GM18907 (cell line): ENCODE data around the gene MYL5.
"Not testable (repeated sequence)": the region's sequence is repeated elsewhere in the genome, so short reads cannot be mapped to it uniquely, and the experiment has no call there.

Source experiments
- ATAC-seq: cut with Tn5 transposase; IDR thresholded peaks from one replicate; pipeline ENCODE4 v1.9.1; 2021; ENCODE audit warnings: mild to moderate bottlenecking, moderate library complexity; ENCODE audit not compliant: unreplicated experiment

The MYL5 gene, protein sequence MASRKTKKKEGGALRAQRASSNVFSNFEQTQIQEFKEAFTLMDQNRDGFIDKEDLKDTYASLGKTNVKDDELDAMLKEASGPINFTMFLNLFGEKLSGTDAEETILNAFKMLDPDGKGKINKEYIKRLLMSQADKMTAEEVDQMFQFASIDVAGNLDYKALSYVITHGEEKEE

DNA sequence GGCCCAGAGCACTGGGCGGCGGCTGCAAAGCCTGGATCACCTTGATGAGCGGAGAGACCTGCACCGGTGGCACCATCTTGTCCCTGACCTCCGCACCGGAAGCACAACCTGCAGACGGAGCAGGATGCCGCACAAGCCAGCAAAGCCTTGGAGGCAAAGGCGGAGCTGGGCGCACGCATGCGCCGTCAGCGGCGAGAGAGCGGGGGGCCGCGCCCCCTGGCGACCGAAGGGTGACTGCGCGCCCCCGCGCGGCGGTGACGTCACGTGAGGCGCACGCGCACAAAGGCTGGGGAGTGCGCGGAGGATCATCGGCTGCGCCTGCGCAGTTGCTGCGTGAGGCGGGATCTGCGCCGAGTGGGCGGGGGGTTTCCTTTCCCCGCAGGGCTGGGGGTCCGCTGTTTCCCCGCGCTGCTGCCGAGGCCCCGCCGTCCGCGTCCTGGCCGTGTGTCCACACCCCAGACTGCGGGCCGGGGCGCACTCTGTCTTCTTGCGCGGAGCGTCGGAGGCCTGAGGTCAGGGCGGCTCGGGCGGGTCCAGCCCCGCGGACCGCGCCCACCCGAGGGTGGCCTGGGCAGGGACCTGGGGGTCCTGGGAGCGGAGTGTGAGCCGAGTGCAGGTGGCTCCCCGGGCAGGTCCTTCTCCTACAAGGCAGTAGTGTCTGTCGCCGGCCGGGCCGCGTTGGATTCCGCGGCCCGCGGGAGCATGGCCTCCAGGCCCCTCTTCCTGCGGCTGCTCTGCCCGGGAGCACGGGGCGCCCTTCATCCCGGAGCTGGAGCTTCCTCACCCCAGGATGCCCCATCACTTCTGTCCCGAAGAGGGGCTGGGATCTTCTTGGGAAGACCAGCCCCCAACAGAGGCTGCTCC is at the start of gene MYL5, which contains the start of gene ATP5ME:
MYL5 (plus strand) TSS at position 371 of the 864 bp plus-strand sequence. CDS start 3,485 bp downstream, outside the sequence.
ATP5ME (minus strand) TSS at position 105 of the 864 bp plus-strand sequence; CDS start at position 76, 29 bp downstream.
- peak; percentile 79 for ATAC-seq

DNA sequence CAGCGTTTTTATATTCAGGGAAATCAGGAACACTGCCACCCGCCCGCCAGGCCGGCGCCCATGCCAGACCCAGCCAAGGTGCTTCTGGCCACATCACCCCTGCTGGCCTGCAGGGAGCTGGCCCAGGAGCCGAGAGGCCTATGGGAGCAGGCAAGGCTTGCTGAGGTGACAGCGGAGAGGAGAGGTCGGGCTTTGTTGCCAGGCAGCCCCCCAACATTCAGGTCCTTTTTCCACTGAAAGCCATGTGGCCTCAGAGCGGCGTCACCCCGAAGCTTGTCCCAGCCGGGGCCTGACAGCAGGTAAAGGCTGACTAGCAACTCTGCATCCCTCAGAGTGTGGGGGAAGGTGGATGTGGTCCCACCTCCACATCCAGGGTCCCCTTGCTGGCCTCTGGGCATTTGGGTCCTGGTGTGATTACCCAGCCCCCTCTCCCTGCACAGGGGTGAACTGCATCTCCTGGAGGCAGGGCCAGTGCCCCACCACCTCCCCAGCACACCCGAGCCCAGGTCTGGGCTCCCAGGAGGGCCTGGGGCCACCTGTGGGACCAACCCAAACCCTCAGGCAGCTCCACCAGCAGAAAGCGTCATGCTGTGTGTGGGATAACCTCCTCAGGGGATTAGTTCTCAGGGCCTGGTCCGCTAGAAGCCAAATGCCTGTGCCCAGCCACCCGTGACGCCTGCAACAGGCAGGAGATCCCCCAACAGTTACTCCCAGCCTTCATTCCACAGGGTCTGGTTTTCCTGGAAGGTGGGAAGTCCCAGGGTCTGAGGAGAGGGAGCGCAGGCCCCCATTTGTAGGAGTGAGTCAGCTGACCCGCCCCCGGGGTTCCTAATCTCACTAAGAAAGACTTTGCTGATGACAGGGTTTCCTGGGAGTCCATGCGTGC is 49.4 kb upstream of the MYL5 start, which contains the start of gene PDE6B:
PDE6B (plus strand) TSS at position 869 of the 886 bp plus-strand sequence. CDS start 54 bp downstream, outside the sequence.
- no peak for ATAC-seq

DNA sequence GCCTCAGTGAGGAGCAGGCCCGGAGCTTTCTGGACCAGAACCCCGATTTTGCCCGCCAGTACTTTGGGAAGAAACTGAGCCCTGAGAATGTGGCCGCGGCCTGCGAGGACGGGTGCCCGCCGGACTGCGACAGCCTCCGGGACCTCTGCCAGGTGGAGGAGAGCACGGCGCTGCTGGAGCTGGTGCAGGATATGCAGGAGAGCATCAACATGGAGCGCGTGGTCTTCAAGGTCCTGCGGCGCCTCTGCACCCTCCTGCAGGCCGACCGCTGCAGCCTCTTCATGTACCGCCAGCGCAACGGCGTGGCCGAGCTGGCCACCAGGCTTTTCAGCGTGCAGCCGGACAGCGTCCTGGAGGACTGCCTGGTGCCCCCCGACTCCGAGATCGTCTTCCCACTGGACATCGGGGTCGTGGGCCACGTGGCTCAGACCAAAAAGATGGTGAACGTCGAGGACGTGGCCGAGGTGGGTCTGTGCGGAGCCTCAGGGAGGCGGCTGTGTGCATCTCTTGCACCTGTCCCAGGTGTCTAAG is 48.6 kb upstream of the MYL5 start:
- no peak for ATAC-seq

DNA sequence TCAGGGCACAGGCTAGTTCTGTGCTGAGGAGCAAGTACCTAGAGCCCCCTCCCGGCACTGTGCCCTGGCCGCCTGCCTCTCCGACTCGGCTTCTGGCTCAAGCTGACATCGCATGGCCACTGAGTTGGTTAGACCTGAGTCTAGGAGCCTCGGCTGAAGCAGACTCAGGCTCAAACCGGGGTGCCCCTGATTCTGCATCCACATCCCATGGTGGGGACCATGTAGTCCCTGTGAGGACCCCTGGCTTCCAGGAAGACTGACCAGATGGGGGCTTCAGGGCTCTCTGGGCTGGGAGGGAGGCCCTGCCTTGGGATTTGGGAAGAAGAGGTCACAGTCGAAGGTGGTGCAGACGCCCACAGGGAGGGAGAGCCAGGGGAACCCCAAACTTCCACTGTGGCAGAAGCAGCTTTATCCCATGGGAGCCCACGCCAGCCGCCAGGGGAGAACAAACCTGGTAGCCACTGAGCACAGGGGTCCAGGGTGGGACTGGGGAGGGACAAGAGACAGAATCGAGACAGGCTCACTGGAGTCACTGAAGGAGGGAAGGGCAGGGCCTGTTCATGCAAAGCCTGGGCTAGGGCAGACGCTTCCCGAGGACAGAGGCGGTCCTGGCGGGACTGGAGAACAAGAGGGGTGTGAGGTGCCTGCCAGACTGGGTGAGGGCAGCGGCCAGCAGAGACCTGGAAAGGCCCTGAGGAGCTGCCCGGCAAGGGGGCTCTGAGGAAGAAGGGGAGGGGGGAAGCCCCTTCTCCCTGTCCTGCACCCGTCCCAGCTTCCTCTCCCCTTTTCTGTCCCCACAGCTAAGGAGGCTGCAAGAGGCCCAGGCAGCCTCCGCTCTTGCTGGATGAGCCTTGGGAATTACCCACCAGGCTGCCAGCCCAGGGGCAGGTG is 47.9 kb upstream of the MYL5 start:
- no peak for ATAC-seq

DNA sequence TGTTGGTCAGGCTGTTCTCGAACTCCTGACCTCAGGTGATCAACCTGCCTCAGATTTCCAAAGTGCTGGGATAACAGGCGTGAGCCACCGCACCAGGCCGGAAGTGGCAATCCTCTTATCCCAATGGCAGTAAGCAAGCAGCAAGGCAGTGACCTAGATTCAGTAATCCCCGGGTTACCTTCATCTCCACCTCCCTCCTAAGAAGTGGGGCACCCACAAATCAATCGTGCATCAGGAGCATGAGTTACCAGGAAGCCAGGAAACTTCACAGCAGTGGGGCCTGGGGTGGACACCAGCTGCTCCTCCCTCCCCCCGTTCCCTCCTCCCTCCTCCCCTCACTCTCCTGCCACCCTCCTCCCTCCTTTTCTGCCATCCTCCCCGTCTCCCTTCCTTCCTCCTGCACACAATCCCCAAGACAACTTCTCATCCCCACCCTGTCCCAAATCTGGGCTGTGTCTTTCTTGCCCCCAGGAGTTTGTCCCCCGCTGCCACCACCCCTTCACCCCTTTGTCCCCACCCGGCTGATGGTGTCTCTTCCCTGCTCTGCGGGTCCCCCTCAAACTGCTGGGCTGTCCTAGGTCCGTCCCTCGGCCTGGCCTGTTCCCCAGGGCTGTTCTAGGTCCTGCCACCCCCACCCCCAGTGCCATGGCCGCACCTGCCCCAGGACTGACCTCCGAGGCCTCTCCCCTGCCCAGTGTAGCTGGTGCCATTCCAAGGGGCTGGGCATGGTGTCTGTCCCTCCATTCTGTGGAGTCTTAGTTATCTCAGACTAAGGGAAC is 46.8 kb upstream of the MYL5 start:
- ATAC-seq: no peak

DNA sequence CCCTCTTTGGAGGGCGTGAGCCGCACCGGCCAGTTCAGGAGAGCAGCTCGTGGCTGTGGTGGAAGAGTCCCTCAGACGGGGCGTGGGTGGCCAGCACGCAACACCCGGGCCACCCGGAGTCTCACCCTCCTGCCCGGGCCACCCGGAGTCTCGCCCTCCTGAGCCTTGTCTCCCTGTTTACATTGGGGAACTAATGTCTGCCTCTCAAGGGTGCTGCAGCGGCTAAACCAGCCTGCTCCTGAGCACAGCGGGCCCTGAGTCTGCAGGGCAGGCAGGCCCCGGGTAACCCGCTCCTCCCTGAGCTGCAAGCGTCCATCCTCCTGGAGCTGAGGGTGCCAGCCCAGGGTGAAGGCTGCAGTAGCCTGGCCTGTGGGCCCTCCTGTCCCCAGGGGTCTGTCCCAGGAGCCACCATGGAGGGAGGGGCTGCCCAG is 46.0 kb upstream of the MYL5 start:
- ATAC-seq: no peak

DNA sequence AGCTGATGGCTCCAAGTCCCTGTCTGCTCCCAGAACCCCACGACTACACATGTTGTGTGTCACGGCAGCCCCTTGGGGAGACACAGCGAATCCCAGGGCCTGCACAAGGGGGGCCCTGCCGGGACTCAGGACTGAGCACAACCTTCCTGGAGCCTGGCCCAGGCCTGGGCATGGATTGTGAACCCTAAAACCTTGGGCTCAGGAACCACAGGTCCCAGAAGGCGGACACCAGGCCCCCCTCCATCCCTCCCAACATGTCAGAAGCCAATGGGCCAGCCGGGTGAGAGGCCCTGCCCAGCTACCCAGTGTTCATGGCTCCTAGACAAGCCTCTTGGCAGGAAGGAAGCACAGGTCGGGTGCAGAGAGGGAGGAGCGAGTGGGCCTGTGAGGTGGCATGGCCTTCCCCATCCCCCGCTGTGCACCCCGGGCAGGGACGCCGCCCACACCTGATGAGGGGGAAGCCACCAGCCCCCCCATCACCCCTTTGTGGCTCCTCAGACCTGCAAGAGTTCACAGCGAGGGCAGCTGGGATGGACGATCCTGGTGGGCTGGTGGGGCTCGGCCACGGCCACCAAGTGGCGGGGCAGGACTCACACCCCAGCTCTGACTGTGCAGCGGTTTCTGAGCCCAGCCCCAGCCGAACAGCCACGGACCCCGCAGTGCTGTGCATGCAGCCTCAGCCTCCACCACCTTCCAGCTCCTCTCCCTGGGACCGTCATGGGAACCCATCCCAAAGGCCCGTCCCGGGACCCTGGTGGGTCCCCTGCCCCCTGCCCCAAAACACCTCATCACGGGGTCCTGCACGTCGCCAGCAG is 45.3 kb upstream of the MYL5 start:
- no peak for ATAC-seq

DNA sequence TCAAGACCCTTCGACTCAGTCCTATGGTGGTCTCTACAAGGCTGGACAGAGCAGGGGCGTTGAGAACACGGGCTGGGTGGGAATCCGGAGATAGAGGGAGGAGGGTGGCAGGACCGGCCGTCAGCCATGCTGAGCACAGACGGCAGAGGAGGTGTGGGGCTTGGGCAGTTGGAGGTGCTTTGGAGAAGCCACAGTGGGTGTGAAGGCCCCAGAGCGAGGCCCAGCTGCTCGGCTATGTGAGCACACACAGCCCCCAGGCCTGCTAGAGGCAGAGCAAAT is 44.8 kb upstream of the MYL5 start:
- no peak for ATAC-seq

DNA sequence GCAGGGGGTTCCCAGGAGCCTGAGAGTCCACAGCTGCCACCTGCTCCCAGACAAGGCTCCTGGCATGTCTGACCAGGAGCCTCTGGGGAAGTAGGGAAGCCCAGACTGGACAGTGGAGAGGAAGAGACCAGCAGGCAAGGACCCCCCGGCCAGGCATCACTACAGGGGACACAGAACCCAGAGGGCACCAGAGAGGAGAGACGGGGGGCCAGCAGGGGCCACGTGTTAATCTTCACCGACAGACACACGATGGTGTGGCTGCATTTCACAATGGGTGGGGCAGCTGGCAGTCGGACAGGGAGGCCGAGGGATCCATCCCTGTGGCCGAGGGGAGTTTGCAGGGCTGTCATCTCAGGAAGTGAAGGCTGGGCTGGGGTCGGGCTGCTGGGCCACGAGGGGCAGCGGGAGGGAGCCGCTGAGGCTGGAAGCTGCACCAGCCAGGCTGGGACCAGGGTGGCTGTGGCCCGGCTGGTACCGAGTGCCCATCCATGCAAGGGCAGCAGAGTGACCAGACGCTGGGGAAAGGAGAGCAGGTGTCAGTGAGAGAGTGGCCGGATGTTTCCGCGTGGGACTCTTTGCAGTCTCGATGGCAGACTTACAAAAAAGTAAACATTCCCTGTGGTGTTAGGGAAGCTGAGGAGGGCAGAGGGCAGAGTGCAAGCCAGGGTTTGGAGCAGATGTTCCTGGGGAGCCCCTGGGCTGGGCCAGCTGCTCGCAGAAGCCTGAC is 44.3 kb upstream of the MYL5 start:
- ATAC-seq: no peak

DNA sequence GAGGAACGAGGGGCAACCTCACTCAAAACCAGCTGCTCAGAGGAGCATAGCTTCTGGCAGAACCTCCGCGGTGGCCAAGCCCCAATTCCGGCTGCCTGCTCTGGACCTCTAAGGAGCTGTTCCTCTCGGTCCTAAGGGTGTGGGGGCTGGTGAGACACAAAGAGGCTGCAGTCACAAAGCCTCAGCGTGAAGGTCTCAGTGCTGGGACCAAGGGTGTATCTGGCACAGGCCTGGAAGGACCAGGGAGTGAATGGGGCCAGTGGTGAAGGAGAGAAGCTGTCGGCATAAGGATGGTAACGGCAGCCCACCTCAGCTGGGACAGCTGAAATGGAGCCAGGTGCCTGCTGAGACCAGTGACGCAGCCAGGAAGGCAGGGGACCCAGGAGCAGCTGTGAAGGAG is 43.7 kb upstream of the MYL5 start:
- no peak for ATAC-seq

DNA sequence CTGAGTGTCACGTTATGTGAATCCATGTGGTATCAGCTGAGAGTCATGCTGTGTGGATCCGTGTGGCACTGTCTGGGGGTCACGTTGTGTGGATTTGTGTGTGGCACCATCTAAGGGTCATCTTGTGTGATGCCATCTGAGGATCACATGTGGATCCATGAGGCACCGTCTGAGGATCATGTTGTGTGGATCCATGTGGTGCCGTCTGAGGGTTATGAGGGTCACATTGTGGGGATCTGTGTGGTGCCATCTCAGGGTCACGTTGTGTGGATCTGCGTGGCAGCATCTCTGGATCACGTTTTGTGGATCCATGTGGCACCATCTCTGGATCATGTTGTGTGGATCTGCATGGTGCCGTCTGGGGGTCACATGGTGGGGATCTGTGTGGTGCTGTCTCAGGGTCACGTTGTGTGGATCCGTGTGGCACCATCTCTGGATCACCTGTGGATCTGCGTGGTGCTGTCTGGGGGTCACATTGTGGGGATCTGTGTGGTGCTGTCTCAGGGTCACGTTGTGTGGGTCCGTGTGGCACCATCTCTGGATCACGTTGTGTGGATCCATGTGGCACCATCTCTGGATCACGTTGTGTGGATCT is 42.0 kb upstream of the MYL5 start:
- ATAC-seq: no peak

DNA sequence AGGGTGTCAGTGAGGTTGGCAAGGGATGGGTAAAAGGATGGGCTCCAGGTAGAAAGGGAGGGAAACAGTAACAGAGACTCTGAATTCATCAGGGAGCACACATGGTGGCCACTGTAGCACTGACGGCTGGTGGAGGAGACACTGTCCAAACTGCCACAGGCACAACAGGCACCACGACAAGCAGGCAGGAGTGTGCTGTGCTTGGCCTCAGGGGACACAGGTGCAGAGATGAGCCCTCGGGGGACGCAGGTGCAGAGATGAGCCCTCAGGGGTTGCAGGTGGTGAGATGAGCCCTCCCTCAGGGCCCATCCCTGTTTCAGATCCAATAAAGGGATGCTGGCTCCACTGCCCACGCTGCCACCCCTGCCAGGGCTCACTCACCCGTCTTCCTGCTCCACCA is 41.4 kb upstream of the MYL5 start:
- ATAC-seq: no peak

DNA sequence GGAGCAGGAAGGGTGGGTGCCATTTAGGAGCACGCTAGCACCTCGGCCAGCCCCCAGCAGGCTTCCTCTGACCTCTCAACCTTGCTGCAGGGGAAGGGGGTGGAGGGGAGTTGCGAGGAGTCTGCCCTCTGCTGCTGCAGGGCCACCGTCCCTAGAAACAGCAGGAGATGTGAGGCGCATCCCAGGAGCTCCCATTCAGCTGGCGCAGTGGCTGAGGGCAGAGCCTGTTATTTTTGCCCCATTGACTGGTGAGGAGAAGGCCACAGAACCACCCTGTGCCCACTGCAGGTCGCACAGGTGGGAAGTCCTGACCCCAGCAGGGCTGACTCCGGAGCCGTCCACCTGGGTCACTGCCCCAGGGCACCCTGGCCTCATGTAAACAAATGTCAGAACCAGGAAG is 40.9 kb upstream of the MYL5 start:
- ATAC-seq: no peak

DNA sequence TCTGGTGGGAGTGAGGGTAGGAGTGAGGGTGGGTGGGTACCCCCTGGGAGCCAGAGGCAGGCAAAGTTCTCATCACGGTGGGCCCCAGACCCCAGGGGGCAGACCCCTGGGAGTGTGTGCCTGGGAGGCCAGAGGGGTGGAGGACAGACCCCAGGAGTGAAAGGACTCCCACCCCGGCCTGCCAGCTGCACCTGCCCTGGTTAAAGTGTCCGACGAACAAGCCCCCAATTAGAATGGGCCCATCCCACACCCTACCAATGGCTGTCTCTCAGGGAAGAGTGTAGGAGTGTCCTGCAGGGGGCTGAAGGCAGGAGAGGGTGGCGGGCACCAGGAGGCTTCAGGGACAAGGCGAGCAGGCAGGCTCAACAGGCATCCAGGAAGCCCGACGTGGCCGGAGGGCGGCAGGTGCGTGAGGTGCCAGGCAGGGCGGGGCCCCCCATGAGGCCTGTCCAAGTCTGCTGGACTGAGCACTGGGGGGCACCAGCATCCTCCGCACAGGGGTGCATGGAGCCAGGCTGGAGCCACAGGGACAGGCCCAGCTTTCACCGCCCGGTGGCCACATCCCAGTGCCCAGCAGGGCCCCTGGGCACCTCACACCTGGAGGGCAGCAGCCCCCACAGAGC is 40.3 kb upstream of the MYL5 start:
- ATAC-seq: no peak

DNA sequence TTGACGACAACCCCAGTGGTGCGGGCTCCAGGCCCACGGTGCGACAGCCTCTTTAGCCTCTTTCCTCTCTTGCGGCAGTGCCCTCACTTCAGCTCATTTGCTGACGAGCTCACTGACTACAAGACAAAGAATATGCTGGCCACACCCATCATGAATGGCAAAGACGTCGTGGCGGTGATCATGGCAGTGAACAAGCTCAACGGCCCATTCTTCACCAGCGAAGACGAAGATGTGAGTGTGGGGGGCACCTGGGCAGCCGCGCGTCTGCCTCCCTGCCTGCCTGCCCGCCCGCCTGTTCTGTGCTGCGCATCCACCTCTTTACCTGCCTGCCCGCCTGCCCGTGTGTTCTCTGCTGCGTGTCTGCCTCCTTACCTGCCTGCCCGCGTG is 39.8 kb upstream of the MYL5 start:
- ATAC-seq: no peak

DNA sequence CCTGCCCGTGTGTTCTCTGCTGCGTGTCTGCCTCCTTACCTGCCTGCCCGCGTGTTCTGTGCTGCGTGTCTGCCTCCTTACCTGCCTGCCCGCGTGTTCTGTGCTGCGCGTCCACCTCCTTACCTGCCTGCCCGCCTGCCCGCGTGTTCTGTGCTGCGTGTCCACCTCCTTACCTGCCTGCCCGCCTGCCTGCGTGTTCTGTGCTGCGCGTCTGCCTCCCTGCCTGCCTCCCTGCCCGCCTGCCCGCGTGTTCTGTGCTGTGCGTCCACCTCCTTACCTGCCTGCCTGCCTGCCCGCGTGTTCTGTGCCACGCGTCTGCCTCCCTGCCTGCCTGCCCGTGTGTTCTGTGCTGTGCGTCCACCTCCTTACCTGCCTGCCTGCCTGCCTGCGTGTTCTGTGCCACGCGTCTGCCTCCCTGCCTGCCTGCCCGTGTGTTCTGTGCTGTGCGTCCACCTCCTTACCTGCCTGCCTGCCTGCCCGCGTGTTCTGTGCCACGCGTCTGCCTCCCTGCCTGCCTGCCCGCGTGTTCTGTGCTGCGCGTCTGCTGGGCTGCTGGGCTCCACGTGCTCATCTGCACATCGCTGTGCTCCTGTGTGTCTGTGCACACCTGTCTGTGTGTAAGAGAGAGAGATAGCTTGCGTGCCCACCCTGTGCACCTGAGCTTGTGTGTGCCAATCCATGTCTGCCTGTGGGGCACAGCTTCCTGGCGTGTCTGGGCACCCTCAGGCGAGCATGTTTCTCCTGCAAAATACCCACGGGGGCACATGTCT is 39.1 kb upstream of the MYL5 start:
- not testable (repeated sequence) for ATAC-seq
